CD4-positive, alpha-beta T cell treated with Interferon alpha-2 for 1 hour (primary cell): Measurements from ENCODE around the gene SPATA3.
A peak's percentile ranks its signal among the peaks of the same experiment; 100 is the strongest.

Source experiments
- DNase-seq, 2 donors: peaks; one replicate each; pipeline ENCODE4 v3.0.0-alpha.2; 2020 to 2022

Gene SPATA3

DNA sequence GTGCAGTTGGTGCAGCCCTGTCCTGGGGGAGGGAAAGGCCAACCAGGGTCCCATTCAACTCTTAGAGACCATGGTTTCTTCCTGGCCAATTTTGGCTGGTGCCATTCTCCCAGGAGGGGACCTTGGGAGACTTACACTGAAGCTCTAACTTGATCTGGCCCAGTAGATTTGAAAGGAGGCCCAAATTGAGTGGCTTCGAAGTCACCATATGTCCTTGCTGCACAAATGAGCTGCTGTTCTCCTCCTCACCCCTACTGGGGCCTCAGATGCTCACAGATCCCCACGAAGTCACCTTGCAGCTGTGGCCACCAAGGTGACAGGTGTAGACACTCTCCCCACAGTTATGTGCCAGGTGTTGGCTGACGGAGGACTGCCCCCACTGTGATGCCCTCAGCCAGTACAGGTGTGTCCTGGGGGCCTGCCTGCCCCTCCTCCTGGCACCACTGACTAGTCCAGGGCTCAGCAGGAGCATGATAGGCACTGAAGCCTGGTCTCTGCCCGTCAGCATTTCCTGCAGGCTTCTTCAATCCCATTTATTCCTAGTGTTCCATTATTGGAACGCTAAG lies 36.7 kb downstream of the SPATA3 start:
- no peak for DNase-seq

GRCh38 chr2:231033147-231034132 lies 37.5 kb downstream of the SPATA3 start:
- no peak for DNase-seq

DNA sequence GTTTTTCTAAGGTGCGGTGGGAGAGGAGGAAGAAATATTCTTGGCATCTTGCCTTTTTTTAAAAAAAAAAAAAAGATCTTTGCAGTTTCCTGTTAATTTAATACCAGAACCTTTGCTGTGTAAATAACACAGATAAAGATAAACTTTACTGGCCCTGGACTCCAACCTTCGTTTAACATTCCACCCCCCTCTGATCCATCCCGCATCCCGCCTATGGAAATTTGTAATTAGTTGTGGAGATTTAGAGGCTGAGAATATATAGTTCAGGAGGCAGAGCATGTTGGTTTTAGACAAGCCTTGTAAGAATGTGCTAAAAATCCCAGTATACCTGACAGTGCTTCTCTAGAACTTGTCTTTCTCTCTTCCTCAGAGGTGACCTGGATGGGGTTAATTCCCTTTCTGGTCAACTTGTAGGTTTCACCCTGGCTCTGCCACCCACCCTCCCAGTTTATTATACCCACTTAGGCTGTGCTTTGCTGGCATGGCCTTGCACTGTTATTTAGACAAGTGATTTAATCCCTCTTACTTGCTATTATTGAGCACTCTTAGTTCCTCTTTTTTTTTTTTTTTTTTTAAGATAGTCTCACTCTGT lies 38.5 kb downstream of the SPATA3 start:
- DNase-seq, result no peak

GRCh38 chr2:231036131-231036530 lies 40.2 kb downstream of the SPATA3 start:
- DNase-seq, result no peak

DNA sequence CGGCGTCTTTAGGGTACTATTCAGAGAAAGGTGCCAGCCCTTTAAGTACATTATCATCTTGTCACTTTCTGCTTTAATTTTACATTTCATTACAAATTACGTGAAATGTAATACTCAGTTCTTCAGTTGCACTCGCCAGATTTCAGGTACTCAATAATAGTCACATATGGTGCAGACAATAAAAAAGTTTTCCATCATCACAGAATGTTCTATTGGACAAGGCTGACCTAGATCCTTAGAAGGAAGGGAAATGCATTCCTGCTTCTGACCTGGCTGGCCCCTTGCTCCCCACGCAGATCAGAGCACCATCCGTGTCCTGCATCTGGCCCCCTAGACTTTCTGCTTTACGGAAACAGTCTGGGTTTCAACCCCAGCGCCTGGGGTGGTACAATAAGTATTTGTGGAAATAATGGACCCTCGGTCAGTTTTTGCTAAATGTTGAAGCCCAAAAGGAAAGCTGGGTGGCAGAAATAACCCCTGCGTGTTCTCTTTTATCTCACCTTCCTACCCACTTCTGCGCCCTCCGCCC lies 40.7 kb downstream of the SPATA3 start:
- no peak for DNase-seq

DNA sequence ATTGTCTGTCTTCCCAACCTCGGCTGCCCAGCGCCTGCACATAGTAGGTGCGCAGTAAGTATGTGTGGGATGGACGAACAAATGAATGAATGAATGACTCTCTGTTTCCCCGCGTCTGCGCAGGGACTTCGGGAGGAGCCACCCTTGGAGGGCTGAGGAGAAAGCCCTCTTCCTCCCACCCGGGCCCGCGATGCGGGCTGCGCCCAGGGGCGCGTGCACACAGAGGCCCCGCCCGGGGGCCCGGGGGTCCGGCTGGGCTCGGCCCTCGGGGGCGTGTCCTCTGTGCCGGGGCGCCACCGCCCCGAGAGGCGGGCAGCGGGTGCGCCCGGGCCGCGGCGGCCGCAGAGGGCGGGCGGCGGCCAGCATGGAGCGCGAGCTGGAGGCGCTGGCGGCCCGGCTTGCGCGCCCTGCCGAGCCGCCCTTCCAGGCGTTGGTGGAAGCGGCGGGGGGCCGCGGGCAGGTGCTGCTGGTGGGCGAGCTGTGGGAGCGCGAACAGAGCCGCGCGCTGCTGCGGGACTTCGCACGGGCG lies 41.3 kb downstream of the SPATA3 start, which contains the start of gene C2orf72:
C2orf72 (plus strand) TSS at position 322 of the 529 bp plus-strand sequence; CDS start at position 365, 43 bp downstream.
- no peak for DNase-seq

DNA sequence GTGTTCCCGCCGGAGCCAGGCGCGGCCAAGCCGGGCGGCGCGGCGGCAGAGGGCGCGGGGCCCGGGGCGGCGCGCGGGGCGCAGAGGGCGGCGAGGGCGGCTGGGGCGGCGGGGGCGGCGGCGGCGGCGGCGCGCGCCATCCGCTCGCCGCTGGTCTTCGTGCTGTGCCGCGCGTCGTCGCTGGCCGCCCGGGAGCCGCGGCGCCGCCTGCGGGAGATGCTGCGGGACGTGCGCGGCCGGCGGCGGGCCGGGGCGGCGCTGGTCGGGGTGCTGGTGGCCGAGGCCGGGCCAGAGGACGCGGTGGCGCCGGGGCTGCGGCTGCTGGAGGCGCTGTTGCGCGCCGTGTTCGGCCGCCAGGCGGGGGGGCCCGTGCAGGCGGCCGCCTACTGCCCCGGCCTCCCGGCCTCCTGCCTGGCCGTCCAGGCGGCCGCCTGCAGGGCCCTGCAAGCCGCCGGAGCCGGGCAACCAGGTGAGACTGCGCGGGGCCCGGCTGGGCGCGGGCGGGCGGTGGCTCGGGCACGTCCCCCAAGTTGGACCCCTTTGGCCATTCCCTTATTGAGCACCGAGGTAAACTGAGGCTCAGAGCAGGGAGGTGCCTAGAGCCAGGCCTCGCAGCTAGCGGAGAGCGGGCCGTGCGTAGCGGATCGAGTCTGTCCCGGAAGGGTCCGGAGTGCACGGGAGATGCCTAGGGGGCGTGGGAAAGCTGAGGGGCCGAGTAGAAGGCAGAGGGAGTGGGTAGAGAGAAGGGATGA lies 42.0 kb downstream of the SPATA3 start:
- no peak for DNase-seq

GRCh38 chr2:231038483-231039293 lies 42.8 kb downstream of the SPATA3 start:
- no peak for DNase-seq

DNA sequence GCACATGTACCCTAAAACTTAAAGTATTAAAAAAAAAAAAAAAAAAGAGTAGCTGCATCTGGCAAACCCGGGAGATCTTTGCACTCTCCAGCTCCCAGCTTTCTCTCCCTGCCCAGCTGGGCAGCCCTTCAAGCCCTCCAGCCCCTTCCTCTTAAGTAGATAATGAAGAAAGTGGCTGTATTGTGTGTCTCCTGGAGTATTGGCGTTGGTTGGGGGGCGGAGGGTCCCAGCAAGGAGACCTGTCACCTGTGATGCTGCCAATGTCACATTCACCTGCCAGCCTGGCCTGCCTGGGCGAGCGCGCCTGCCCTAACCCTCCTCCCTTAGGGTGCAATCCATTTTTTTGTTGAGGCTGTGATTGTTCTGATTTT lies 43.4 kb downstream of the SPATA3 start:
- no peak for DNase-seq

DNA sequence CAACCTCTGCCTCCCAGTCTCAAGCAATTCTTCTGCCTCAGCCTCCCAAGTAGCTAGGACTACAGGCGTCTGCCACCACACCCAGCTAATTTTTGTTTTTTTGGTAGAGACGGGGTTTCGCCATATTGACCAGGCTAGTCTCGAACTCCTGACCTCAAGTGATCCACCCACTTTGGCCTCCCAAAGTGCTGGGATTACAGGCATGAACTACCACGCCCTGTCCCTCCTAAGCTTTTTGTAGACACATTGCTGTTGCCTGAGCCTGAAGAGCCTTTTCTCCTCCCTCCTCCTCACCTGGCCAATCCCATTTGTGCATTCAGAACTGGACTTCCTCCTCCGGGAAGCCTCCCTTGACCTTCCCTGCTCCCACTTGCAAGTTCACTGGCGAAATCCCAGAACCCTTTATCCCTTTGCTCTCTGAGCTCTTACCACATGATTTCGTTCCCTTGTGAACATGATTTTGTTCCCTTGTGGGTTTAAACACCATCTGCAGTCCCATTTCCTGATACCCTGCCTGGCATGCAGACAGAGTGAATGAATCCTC lies 44.0 kb downstream of the SPATA3 start:
- no peak for DNase-seq

GRCh38 chr2:231041061-231041689 lies 45.3 kb downstream of the SPATA3 start:
- no peak for DNase-seq

DNA sequence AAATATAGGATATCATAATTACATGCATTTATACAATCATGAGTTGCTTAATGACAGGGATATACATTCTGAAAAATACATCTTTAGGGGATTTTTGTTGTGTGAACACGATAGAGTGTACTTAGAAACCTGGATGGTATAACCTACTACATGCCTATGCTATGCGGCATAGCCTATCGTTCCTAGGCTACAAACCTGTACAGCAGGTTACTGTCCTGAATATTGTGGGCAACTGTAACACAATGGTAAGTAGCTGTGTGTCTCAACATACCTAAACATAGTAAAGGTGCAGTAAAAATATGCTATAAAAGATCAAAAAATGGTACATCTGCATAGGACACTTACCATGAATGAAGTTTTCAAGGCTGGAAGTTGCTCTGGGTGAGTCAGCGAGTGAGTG lies 47.9 kb downstream of the SPATA3 start:
- no peak for DNase-seq

- DNase-seq, result no peak
Observed at GRCh38 chr2:231046916-231047273, 51.0 kb downstream of the SPATA3 start.

- DNase-seq, result no peak
Observed at GRCh38 chr2:231047274-231047922, 51.5 kb downstream of the SPATA3 start.

DNA sequence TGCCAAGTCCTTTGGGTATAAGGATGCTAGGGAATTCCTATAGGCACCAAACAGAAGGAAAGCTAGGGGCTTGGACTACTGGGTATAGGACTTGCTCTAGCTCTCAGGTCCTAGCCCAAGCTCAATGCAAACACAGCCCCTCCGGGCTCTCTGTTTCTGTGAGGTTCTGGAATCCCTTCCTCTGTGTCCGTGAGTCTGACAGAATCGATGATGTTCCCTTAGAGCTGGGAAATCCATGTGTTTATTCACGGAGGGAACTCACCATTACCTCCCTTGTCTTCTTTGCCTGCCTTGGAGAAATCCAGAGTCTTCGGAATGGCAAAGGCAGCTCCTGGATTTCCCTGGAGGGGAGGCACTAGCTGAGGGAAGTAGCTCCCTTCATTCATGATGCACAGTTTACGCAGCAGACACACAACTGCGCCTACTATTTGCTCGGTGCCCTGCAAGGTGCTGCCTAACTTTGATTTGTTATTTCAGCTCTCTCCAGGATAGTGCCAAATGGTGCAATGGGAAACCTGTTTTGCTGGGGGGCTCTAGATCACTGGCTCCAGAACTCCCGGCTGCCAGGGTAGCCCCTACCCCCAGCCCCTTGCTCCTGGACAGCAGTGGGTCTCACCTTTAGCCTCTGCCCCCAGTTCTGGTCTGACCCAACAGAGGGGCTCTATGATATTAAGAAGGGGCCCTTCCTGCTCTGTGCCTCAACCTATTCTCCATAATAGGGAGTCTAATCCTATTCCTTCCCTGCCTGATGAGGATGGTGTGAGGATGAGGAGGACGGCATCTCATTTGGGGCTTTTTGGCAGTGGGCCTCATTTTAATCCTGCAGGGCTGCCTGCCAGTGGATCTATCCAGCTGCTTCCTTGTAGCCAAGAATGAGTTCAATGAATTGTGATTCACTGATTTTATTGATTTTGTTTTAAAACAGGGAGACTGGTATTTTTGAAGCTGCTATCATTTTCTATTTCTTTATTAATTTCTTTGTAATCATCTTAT lies 52.3 kb downstream of the SPATA3 start:
- DNase-seq, result no peak

GRCh38 chr2:231049286-231050017 lies 53.5 kb downstream of the SPATA3 start:
- DNase-seq, result no peak

DNA sequence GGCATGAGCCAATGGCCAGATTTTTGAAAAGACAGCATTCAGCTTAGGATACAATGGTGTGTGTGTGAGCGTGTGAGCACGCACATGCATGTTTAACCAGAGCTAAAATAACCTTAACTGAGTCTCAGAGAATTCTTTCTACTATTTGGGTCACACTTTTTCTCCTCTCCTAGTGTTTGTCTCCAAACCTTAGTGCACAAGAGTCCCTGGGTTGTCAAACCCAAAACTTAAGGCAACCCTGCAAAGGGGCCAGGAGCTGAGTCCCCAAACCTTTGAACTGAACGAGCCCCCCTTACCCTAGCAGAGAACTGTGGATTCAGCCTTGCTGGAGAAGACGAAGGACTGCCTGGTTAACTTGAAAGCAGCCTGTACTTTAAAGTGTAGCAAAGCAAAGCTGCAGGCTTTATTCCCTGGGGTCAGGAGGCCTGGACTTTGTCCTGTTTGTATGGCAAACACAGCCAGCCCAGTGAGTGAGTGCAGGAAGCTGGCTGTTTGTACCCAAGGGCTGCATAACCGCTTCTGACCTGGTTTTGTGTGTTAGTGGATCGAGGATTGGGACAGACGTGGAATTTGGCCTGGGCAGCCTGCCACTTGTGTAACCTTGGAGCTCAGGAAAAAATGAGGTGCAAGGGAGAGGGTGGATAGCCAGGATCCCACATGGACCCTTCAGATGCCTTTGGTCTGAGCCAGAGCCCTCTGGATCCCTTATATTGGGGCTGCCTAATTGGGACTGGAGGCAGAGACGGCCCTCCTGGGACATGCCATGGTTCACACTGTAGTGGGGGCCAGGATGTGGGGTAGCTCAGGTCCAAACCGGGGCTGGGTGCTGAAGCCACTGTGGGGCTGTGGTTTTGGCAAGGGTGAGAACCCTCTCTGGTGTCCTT lies 54.3 kb downstream of the SPATA3 start:
- peak in 1 of 2 donors; percentile 10 for DNase-seq
